NCI-H2107 treated with DMSO at 0.1 percent for 48 hours (cell line): ENCODE measurements around the gene CABLES2.
A peak's percentile ranks its signal among the peaks of the same experiment; 100 is the strongest.

Experiments used
- DNase-seq: peaks from one replicate; lab custom pipeline; 2025; ENCODE audit not compliant: unreplicated experiment; lab: John Stamatoyannopoulos, UW

CABLES2 gene

DNA sequence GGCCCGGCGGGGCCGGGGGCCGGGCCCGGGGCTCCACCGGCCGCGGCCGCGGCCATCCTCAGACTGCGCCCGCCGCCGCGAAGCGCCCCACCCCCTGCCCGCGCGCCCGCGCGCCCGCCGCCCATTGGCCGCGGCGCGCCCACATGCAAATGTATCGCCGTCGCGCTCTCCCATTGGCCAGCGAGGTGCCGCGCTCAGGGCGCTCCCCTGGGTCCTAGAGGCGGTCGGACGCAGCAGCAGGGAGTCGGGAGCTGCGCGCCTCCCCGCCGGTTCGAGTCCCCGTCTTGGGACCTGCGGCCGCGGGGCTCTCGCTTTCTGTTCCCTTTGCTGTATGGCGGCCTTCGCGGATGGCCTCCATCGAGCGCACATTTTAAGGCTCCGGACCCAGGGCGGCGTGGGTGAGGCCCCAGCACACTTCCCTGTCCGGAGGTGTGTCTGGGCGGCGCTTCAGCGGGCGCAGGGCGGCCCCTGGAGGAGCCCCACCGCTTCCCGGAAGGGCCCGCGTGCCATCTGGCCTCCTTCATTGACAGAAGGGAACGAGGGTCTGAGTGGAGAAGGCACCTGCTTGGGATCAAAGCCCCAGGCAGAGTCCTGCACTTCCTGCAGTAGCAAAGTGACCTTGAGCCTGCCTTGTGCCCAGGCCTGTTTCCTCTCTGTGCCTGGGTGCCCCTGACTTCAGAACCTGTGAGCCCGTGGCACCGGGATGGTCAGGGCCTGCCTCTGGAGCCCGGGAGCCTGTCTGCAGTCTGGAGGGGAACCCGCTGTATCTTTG, at the start of gene CABLES2:
Gene CABLES2 (minus strand): TSS at position 65 of the 772 bp plus-strand sequence. CDS start 9 bp downstream, at position 56.
- peak; percentile 76 for DNase-seq

GRCh38 chr20:62455929-62456328, 48.8 kb upstream of the CABLES2 start:
- no peak for DNase-seq

GRCh38 chr20:62454904-62455636, 48.0 kb upstream of the CABLES2 start:
- no peak for DNase-seq

GRCh38 chr20:62453186-62453808, 46.2 kb upstream of the CABLES2 start:
- DNase-seq = no peak

DNA sequence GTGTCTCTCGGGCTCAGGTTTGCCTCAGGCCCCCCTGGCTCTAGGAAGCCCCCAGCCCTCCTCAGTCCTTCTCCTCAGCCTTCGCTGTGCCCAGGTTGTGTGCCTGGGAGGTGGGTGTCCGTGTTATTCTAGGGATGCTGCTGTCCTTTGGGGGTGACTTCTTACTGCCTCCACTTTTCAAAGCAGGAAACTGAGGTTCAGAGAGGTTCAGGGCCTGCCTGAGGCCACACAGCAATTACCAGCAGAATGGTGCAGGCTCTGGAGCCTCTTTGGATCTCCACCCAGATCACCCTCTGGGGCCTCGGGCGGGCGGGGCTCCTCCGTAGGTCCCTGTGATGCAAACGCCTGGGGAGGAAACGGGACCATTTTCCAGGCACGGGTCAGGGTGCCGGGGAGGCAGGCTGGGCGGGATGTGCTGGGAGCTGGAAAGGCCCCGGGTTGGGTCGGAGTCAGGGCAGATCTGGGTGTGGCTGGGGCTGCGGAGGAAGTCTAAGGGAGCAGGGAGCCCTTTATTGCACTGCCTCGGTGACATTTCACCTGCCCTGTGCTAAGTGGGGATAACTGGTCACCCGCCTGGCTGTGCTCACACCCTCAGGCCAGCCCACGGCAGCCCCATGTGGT, 45.5 kb upstream of the CABLES2 start:
- no peak for DNase-seq

- DNase-seq = no peak
Measured at GRCh38 chr20:62451970-62452369, 44.9 kb upstream of the CABLES2 start.

- DNase-seq = no peak
Measured at GRCh38 chr20:62451156-62451767, 44.2 kb upstream of the CABLES2 start.

DNA sequence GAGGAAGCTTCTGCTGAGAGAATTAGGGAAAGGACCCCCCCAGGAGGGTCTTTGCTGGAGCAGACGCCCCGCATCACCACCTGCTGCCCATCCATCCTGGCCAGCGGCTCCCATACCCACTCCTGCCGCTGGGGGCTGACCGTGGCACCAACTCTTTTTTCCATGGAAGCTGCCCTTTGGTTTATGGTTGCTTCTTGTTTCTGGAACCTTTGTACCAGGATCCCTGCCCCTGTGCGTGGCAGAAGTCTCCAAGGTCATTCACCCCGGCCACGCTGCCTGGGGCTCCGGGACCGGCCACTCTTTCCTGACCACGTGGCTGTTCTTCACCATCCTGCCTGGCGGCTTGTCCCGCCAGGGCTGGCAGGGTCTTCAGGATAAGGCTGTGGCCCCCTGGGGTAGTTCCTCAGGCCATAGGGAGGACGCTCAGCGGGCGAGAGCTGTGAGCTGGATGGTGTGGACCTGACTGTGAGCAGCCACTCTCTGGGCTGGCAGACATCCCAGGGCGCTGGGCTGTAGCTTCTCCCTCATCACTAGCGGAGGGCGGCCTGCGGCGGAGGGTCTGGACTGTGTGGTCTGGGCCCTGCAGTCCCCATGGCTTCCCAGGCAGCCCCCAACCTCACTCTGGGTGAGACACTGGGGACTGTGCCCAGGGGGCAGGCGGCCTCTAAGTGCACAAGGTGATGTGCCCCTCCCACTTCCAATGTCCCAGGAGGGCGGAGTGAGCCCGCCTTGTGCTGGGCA, 43.0 kb upstream of the CABLES2 start:
- no peak for DNase-seq

- DNase-seq = no peak
Measured at GRCh38 chr20:62448788-62449187, 41.7 kb upstream of the CABLES2 start.

- DNase-seq = no peak
Measured at GRCh38 chr20:62448038-62448437, 41.0 kb upstream of the CABLES2 start.

GRCh38 chr20:62446888-62447869, 40.1 kb upstream of the CABLES2 start:
- DNase-seq = no peak

GRCh38 chr20:62446481-62446880, 39.4 kb upstream of the CABLES2 start:
- no peak for DNase-seq

GRCh38 chr20:62445553-62446340, 38.7 kb upstream of the CABLES2 start:
- DNase-seq = no peak

GRCh38 chr20:62444286-62444685, 37.2 kb upstream of the CABLES2 start:
- no peak for DNase-seq

DNA sequence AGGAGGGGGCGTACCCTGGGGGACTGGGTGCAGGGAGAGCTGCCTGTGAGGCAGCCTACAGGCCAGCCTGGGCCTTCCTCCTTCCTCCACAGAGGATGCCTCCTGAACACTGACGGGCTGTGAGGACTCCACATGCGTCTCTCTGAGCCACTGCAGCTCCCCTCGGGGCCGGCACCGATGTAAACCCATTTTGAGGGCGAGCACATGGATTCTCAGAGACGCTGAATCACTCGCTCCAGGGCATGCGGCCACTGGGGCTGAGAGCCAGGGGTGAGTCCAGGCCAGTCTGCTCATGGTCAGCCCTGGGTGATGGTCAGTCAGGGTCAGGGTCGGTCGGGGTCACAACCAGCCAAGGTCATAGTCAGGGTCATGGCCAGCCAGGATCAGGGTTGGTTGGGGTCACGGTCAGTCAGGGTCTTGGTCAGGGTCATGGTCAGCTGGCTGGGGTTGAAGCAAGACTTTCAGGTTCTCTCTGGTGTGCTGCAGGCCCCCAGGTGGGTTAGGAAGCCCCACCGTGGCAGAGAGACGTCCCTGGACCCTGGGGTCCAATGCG, 35.0 kb upstream of the CABLES2 start:
- no peak for DNase-seq

- no peak for DNase-seq
Measured at GRCh38 chr20:62439218-62439617, 32.1 kb upstream of the CABLES2 start.

- DNase-seq = no peak
Measured at GRCh38 chr20:62437927-62438326, 30.8 kb upstream of the CABLES2 start.

DNA sequence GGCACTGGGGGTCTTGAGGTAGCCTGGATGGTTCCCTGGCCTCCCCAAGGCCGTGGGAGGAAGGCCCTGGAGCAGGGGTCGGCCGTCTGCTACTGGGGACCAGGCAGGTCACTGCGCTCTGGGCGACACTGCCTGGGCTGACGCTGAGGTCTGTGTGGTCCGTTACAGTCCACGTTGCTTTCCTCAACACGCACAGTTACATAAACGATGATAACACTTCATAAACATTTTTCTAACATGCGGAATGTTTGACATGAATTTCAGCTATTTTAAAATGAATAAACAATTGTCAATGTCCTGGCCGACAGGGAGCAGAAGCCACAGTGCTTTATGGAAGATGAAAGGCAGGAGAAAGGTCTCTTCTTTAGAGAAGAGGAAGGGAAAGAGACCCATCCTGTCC, 30.4 kb upstream of the CABLES2 start:
- DNase-seq = no peak
